GM12891 (cell line): ENCODE data around the gene NOX1.

Source experiments
- PAX5 ChIP-seq: IDR thresholded peaks from 2 replicates; pipeline ENCODE4 v1.6.1; 2011; ENCODE audit warnings: low read length, moderate library complexity, mild to moderate bottlenecking; ENCODE audit not compliant: insufficient read depth, severe bottlenecking
- POLR2A ChIP-seq: IDR thresholded peaks from 2 replicates; pipeline ENCODE4 v1.6.1; 2011; ENCODE audit warnings: low read depth, low read length, control low read depth
- POLR2AphosphoS5 ChIP-seq: IDR thresholded peaks from 2 replicates; pipeline ENCODE4 v1.6.1; 2011; ENCODE audit warnings: low read depth, low read length, control low read depth
- POU2F2 ChIP-seq: IDR thresholded peaks from 2 replicates; pipeline ENCODE4 v1.6.1; 2011; ENCODE audit warnings: low read depth, mild to moderate bottlenecking, control low read depth, low read length, moderate library complexity
- SPI1 ChIP-seq: IDR thresholded peaks from 2 replicates; pipeline ENCODE4 v1.6.1; 2011; ENCODE audit warnings: low read depth, low read length, control low read depth
- TAF1 ChIP-seq: IDR thresholded peaks from 2 replicates; pipeline ENCODE4 v1.6.1; 2011; ENCODE audit warnings: low read depth, low read length, control low read depth

- no peak for TF ChIP-seq POLR2AphosphoS5
- no peak for TF ChIP-seq TAF1
- no peak for TF ChIP-seq POU2F2
- TF ChIP-seq POLR2A: no peak
- no peak for TF ChIP-seq SPI1
- TF ChIP-seq PAX5: no peak
Measured at GRCh38 chrX:100904433-100904832, 30.3 kb upstream of the NOX1 start.
